K562 treated with DMSO at 1 percent for 4 hours (cell line): Measurements from ENCODE around the gene TOMM6. TPM values are rescaled to one million over a fixed set of nuclear protein-coding genes. Genes with fewer than 3 reads are reported as not detected.

Experiments
- total RNA-seq: library from RNA; unstranded; fragments of 300-600 nt; gene quantifications from 2 replicates; pipeline ENCODE4 v1.2.3, GENCODE V29; 2022; ENCODE audit not compliant: insufficient read depth

Gene TOMM6
- 449 and 456 TPM in 2 replicates for total RNA-seq

GRCh38 chr6:41787219-41787917, at the start of gene TOMM6:
TSS of gene TOMM6 (plus strand) at chr6:41787694. CDS start at chr6:41787698, 4 bp downstream.

DNA sequence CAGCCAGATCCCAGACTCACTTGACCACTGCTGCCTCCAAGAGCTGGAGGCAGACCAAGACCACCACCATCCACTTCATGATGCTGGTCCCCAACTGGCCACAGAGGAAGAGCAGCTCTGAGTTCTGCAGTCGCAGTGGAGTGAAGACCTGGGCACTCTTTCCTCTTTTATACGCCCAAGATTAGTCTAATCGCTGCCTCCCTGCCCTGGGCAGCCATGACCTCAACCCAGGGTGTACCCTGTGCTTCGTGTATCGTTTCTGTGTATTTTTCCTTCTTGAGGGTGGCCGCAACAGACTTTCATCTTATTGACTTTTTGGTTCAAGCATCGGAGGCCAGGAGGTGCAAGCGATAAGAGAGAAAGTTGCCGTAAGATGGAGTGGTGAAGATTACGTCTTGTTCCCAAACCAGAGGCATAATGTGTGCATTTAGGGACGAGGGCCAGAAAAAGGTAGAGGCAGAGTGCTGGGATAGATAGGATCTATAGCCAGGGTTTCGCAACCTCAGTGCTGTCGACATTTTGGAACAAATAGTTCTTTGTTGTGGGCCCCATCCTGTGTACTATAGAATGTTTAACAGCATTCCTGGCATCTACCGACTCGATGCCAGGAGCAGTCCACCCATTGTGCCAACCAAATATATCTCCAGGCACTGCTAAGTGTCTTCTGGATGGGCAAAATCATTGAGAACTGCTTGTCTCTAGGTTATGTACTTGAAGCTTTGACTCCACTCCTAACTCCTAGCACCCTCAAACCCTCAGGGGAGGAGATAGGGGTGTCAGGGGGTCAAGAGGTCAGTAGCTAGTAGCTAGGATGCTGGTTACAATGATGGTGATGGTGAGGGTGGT, 40.0 kb upstream of the TOMM6 start, which contains the start of gene PGC:
Gene PGC, minus strand, starts transcription at position 142 of the 846 bp plus-strand sequence. Its CDS starts 63 bp downstream, at position 79.

DNA sequence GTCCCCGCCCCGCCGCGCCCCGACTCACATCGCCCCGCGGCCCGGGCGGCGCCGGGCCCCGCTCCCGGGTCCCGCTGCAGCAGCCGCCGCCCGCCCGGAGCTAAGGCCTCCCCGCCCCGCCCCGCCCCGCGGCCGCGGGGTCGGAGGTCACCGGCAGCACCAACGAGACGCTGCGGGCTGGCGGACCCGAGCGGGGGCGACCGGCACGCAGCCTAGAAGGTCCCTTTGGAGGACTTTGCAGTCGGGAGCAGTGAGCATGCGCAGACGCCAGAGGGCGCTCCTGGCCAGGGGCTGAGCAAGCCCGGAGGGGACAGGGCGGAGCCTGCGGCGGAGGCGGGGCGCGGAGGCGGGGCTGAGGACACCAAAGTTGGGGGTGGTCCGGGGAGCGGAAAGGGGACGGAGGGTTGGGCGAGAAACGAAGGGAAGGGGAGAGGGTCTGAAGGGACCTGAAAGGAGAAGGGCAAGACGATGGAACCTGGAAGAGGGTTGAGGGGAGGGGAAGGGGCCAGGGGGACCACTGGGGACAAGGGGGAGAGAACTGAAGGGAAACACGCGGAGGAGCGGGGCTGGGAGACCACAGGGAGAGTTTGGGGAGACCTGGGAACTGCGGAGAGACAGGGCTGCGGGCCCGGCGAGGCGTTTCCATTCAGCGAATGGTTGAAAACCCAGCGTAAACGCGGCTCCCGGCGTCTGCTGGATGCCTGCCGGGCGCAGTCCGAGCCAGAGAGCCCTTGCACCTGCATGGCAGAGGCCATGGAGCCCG, 7.5 kb upstream of the TOMM6 start, which contains the start of gene FRS3:
Gene FRS3, minus strand, starts transcription at position 113 of the 763 bp plus-strand sequence. CDS start 2,913 bp downstream, outside the sequence.

GRCh38 chr6:41780551-41781365, 6.7 kb upstream of the TOMM6 start, which contains the start of gene PRICKLE4:
TSS of gene PRICKLE4 (plus strand) at chr6:41780782. CDS start at chr6:41783474, 2,692 bp downstream.

Other genes with a start within 250 kb of the TOMM6 start
- 31.3 and 41.6 TPM in 2 replicates for gene FOXP4, start 241.3 kb upstream of the TOMM6 start, total RNA-seq
- not detected in 2 replicates for gene MDFI, start 149.2 kb upstream of the TOMM6 start, total RNA-seq
- 2.4 and 3.4 TPM in 2 replicates for gene TFEB, start 52.1 kb upstream of the TOMM6 start, total RNA-seq
- 1.0 and 1.1 TPM in 2 replicates for gene PGC, start 40.3 kb upstream of the TOMM6 start, total RNA-seq
- gene FRS3, start 7.8 kb upstream of the TOMM6 start, total RNA-seq: 4.5 and 5.4 TPM in 2 replicates
- gene PRICKLE4, start 6.9 kb upstream of the TOMM6 start, total RNA-seq: 1.2 TPM in 1 of 2 replicates, not detected in the other
- gene USP49, start 107.7 kb downstream of the TOMM6 start, total RNA-seq: 7.7 and 10.6 TPM in 2 replicates
- 14.9 and 17.4 TPM in 2 replicates for gene MED20, start 133.4 kb downstream of the TOMM6 start, total RNA-seq
- 14.5 and 17.8 TPM in 2 replicates for gene BYSL, start 133.8 kb downstream of the TOMM6 start, total RNA-seq
- 168 and 178 TPM in 2 replicates for gene CCND3, start 154.1 kb downstream of the TOMM6 start, total RNA-seq